ENCODE data around the gene PDIK1L.

PDIK1L gene

DNA sequence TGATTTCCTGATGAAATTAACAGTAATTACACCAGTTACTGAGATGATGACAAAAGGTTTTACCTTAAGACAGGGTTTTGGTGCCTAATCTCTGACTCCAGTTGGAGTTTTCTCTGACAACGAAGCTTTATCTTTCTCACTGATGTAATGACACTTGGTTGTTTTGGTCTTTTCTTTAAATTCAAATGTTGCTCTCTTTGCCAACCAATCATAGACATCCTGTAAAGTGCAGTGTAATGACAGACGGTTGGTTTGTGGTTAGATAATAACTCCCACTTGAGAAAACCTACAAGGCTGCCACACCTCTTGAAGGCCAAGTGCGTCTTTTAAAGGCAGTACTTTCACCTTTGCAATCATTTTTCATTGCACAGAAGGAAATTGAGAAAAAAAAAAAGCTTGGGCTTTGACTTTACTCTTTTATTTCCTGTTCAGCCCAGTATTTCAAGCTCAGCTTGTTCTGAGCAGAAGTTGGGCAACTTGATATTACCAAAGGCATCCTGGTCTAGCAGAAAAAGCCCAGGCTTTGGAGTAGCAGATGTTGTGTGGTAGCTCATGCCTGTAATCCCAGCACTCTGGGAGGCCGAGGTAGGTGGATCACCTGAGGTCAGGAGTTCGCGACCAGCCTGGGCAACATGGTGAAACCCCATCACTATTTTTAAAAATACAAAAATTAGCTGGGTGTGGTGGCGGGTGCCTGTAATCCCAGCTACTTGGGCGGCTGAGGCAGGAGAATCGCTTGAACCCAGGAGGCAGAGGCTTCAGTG, 14.9 kb downstream of the PDIK1L start:
- peak; percentile 83 to 93 for DNase-seq (ENCODE audit: low read depth in 1 of 2, low spot score in 1 of 2)
- no peaks in the 10 kb centered on the region for H3K27me3 ChIP-seq (ENCODE audit: insufficient read depth, poor library complexity, severe bottlenecking)
- H3K27ac ChIP-seq (replicated peaks) = peak overlapping the region; percentile 90
- no peak; the same call in 1 of the 2 replicates for TF ChIP-seq SPI1 (IDR thresholded peaks at IDR 0.05; ENCODE audit: borderline replicate concordance, low read depth)
- peak; percentile 62 for TF ChIP-seq POLR2AphosphoS5 (IDR thresholded peaks at IDR 0.05; ENCODE audit: low read depth)
- TF ChIP-seq GABPA (IDR thresholded peaks at IDR 0.05; ENCODE audit: low read depth) = 0 out of 2 replicates have a peak, but pooled peaks have one; percentile 21
- TF ChIP-seq, protein P1, sequence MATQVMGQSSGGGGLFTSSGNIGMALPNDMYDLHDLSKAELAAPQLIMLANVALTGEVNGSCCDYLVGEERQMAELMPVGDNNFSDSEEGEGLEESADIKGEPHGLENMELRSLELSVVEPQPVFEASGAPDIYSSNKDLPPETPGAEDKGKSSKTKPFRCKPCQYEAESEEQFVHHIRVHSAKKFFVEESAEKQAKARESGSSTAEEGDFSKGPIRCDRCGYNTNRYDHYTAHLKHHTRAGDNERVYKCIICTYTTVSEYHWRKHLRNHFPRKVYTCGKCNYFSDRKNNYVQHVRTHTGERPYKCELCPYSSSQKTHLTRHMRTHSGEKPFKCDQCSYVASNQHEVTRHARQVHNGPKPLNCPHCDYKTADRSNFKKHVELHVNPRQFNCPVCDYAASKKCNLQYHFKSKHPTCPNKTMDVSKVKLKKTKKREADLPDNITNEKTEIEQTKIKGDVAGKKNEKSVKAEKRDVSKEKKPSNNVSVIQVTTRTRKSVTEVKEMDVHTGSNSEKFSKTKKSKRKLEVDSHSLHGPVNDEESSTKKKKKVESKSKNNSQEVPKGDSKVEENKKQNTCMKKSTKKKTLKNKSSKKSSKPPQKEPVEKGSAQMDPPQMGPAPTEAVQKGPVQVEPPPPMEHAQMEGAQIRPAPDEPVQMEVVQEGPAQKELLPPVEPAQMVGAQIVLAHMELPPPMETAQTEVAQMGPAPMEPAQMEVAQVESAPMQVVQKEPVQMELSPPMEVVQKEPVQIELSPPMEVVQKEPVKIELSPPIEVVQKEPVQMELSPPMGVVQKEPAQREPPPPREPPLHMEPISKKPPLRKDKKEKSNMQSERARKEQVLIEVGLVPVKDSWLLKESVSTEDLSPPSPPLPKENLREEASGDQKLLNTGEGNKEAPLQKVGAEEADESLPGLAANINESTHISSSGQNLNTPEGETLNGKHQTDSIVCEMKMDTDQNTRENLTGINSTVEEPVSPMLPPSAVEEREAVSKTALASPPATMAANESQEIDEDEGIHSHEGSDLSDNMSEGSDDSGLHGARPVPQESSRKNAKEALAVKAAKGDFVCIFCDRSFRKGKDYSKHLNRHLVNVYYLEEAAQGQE (IDR thresholded peaks at IDR 0.05; ENCODE audit: insufficient replicate concordance, low read depth) = no peak
- H3K4me3 ChIP-seq (replicated peaks; ENCODE audit: insufficient read depth, low read length) = 0 out of 2 replicates have a peak overlapping the region, but pooled peaks have one; percentile 10

DNA sequence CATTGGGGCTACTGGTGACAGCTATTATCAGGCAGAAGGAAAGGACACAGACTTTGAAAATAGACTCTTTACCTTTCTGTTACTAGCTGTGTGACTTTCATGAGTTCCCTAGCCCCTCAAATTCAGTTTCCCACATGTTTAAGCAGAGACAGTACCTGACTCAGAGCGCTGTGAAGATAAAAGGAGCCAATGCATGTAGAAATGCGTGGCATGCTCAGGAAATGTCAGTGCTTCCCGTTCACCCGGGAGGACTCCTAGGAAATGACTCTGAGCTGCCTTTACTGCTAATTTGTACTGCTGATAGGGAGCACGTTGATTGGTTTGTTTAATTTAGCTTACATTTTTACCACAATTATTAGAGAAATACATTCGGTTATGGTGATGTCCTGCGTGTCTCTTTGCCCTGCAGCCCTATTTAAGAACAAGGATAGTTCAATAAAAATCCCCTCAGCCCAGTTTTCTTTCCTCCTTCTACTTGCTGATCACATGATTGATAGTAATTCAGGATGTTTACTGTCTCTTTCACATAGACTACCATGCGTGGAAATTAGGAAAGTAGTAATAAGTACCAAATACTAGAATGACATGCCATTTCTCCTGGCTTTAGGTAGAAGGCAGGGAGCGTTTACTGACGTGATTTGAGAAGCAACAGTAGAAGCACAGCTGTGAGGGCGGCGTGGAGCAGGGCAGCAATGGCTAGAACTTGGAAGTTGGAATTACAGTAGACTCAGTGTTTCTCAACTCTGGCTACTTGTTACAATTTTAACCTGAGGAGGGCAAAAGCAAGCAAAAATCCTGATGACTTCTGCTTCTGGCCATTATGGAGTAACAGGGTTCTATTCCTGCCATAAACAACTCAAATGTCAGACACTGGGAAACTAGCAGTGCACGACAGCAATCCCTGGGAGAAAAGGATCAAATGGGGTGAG, 15.9 kb downstream of the PDIK1L start:
- Histone ChIP-seq H3K27me3 (ENCODE audit: insufficient read depth, poor library complexity, severe bottlenecking) (no peaks in the 10 kb centered on the region), H3K27ac (replicated peaks) (peak overlapping the region; percentile 90), H3K4me3 (replicated peaks; ENCODE audit: insufficient read depth, low read length) (peak overlapping the region; percentile 10)
- DNase-seq (ENCODE audit: low read depth in 1 of 2, low spot score in 1 of 2) = peak in 1 of 2 experiments; percentile 55
- TF ChIP-seq, protein P2, sequence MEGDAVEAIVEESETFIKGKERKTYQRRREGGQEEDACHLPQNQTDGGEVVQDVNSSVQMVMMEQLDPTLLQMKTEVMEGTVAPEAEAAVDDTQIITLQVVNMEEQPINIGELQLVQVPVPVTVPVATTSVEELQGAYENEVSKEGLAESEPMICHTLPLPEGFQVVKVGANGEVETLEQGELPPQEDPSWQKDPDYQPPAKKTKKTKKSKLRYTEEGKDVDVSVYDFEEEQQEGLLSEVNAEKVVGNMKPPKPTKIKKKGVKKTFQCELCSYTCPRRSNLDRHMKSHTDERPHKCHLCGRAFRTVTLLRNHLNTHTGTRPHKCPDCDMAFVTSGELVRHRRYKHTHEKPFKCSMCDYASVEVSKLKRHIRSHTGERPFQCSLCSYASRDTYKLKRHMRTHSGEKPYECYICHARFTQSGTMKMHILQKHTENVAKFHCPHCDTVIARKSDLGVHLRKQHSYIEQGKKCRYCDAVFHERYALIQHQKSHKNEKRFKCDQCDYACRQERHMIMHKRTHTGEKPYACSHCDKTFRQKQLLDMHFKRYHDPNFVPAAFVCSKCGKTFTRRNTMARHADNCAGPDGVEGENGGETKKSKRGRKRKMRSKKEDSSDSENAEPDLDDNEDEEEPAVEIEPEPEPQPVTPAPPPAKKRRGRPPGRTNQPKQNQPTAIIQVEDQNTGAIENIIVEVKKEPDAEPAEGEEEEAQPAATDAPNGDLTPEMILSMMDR (IDR thresholded peaks at IDR 0.05; ENCODE audit: insufficient read depth, low read length) = no peak
- TF ChIP-seq GABPA (IDR thresholded peaks at IDR 0.05; ENCODE audit: low read depth) = no peak
- TF ChIP-seq, protein P1 (IDR thresholded peaks at IDR 0.05; ENCODE audit: insufficient replicate concordance, low read depth) = no peak
- TF ChIP-seq SPI1 (IDR thresholded peaks at IDR 0.05; ENCODE audit: borderline replicate concordance, low read depth) = peak; percentile 35; the same call in 1 of the 2 replicates
- no peak for TF ChIP-seq POLR2AphosphoS5 (IDR thresholded peaks at IDR 0.05; ENCODE audit: low read depth)

DNA sequence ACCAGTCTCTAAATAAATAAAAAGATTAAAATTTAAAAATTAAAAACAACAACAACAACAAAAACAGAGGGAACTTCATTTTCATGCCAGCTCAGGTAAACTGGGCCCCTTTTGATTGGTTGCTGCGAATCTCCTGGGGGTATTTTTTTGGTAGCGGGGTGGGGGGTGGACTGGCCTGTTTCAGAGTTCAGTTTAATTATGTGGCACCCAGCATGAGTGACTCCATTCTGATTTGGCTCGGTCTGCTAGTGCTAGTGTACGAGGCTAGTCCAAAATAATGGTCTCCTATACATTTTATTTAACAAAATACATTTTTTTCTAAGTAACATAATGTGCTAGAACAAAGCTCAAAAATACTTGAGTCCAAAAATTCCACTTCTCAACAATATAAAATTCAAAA, 18.2 kb downstream of the PDIK1L start:
- TF ChIP-seq GABPA (IDR thresholded peaks at IDR 0.05; ENCODE audit: low read depth) (no peak), POLR2AphosphoS5 (IDR thresholded peaks at IDR 0.05; ENCODE audit: low read depth) (no peak), SPI1 (IDR thresholded peaks at IDR 0.05; ENCODE audit: borderline replicate concordance, low read depth) (no peak)
- TF ChIP-seq, protein P2 (IDR thresholded peaks at IDR 0.05; ENCODE audit: insufficient read depth, low read length) = no peak
- TF ChIP-seq, protein P1 (IDR thresholded peaks at IDR 0.05; ENCODE audit: insufficient replicate concordance, low read depth) = no peak
- no peaks in the 10 kb centered on the region for H3K27me3 ChIP-seq (ENCODE audit: insufficient read depth, poor library complexity, severe bottlenecking)
- no peak overlapping the region for H3K4me3 ChIP-seq (replicated peaks; ENCODE audit: insufficient read depth, low read length)
- no peak overlapping the region for H3K27ac ChIP-seq (replicated peaks)
- DNase-seq (ENCODE audit: low read depth in 1 of 2, low spot score in 1 of 2) = no peak
